Measurements from ENCODE around the gene SLC16A14. TPM values are rescaled to one million over a fixed set of nuclear protein-coding genes. Genes with fewer than 3 reads are reported as not detected.
A peak's percentile ranks its signal among the peaks of the same experiment; 100 is the strongest.

Gene SLC16A14
- total RNA-seq, 1 donor from 2014 or later = 2.2 TPM

GRCh38 chr2:230069402-230069801 lies 678 bp upstream of the SLC16A14 start:
- TF ChIP-seq, protein P1, sequence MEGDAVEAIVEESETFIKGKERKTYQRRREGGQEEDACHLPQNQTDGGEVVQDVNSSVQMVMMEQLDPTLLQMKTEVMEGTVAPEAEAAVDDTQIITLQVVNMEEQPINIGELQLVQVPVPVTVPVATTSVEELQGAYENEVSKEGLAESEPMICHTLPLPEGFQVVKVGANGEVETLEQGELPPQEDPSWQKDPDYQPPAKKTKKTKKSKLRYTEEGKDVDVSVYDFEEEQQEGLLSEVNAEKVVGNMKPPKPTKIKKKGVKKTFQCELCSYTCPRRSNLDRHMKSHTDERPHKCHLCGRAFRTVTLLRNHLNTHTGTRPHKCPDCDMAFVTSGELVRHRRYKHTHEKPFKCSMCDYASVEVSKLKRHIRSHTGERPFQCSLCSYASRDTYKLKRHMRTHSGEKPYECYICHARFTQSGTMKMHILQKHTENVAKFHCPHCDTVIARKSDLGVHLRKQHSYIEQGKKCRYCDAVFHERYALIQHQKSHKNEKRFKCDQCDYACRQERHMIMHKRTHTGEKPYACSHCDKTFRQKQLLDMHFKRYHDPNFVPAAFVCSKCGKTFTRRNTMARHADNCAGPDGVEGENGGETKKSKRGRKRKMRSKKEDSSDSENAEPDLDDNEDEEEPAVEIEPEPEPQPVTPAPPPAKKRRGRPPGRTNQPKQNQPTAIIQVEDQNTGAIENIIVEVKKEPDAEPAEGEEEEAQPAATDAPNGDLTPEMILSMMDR (IDR thresholded peaks at IDR 0.05) = no peak
- peaks cover 22% of the 10 kb centered on the region for H3K4me1 ChIP-seq
- H3K36me3 ChIP-seq = no peaks in the 10 kb centered on the region
- no peak for ATAC-seq
- intact Hi-C loops (cut with DNase I) = no loop called here
- DNase-seq = no peak
- H3K27me3 ChIP-seq (ENCODE audit: low read depth) = peaks cover 7% of the 10 kb centered on the region
- H3K27ac ChIP-seq = no peak overlapping the region
- no peaks in the 10 kb centered on the region for H3K9me3 ChIP-seq
- H3K4me3 ChIP-seq = no peak overlapping the region

- TF ChIP-seq, protein P1 (IDR thresholded peaks at IDR 0.05) = no peak
- intact Hi-C loops (cut with DNase I) = no loop called here
These were observed 591 bp downstream of the SLC16A14 start for GRCh38 chr2:230068016-230068650.

GRCh38 chr2:230060672-230061293 lies 7.9 kb downstream of the SLC16A14 start:
- Histone ChIP-seq H3K4me3 (no peak overlapping the region), H3K27me3 (ENCODE audit: low read depth) (no peaks in the 10 kb centered on the region), H3K4me1 (no peaks in the 10 kb centered on the region), H3K27ac (no peak overlapping the region), H3K9me3 (no peaks in the 10 kb centered on the region), H3K36me3 (no peaks in the 10 kb centered on the region)
- ATAC-seq = no peak
- intact Hi-C loops (cut with DNase I) = no loop called here
- TF ChIP-seq, protein P1 (IDR thresholded peaks at IDR 0.05) = no peak
- DNase-seq = no peak

More at GRCh38 chr2:230068016-230068650, 591 bp downstream of the SLC16A14 start:
- Histone ChIP-seq H3K4me1 (peaks cover 22% of the 10 kb centered on the region), H3K36me3 (no peaks in the 10 kb centered on the region), H3K4me3 (peak overlapping the region; percentile 77), H3K27ac (peak overlapping the region; percentile 75), H3K27me3 (ENCODE audit: low read depth) (peaks cover 7% of the 10 kb centered on the region), H3K9me3 (no peaks in the 10 kb centered on the region)
- peak; percentile 66 for DNase-seq
- ATAC-seq = peak; percentile 74 to 80

- intact Hi-C loops (cut with DNase I) = no loop called here
- Histone ChIP-seq H3K27ac (no peak overlapping the region), H3K9me3 (no peaks in the 10 kb centered on the region), H3K36me3 (no peaks in the 10 kb centered on the region), H3K27me3 (ENCODE audit: low read depth) (no peaks in the 10 kb centered on the region), H3K4me1 (no peaks in the 10 kb centered on the region), H3K4me3 (no peak overlapping the region)
- TF ChIP-seq, protein P1 (IDR thresholded peaks at IDR 0.05) = no peak
- ATAC-seq = no peak
- DNase-seq = no peak
These were observed 14.8 kb downstream of the SLC16A14 start for GRCh38 chr2:230053753-230054478.

DNA sequence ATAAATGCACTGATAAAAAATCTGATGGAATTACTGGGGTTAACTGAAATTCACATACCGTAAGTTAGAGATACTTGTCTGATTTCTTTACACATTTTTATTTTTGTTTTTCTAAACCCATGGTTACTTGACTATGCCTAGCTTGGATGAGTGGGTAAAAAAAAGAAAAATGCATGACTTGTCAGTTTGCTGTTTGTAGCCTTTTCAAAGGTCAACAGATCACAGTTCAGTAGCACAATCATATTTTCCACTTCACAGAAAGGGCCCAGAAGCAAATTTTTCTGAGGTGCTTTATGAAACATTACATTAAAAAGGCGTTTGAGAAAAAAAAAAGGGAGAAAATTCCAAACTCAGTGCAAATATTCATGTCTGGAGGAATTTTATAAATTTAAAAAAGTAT lies 16.4 kb downstream of the SLC16A14 start:
- H3K4me3 ChIP-seq = no peak overlapping the region
- H3K27me3 ChIP-seq (ENCODE audit: low read depth) = no peaks in the 10 kb centered on the region
- TF ChIP-seq, protein P1 (IDR thresholded peaks at IDR 0.05) = no peak
- H3K9me3 ChIP-seq = no peaks in the 10 kb centered on the region
- no peak for DNase-seq
- no peaks in the 10 kb centered on the region for H3K36me3 ChIP-seq
- H3K27ac ChIP-seq = no peak overlapping the region
- intact Hi-C loops (cut with DNase I) = no loop called here
- ATAC-seq = no peak
- H3K4me1 ChIP-seq = no peaks in the 10 kb centered on the region
